HCT116 (cell line): ENCODE results near the gene PDE4A. TPM values are rescaled to one million over a fixed set of nuclear protein-coding genes. Genes with fewer than 3 reads are reported as not detected.

Experiments used
- ATAC-seq: fragments of 200-7000 bp; cut with Tn5 transposase; 2 replicates; pipeline ENCODE4 v1.9.1; 2020; ENCODE audit warnings: mild to moderate bottlenecking, moderate library complexity
- BruUV-seq: library from RNA; stranded (reverse); fragments of 400-500 nt; replicated peaks from 2 replicates; lab custom pipeline; 2021; lab: Mats Ljungman, UMichigan
- CTCF ChIA-PET: fragments of 300-600 bp; sonication (Branson Sonifier 250); formaldehyde crosslinking; loops from one replicate; lab custom pipeline; 2021; ENCODE audit warnings: antibody characterized with exemption; lab: Charles Lee
- POLR2A ChIA-PET: fragments of 300-600, 350-600 bp; sonication (Branson Sonifier 250); formaldehyde crosslinking; loops from one replicate; lab custom pipeline; 2021; ENCODE audit warnings: antibody characterized with exemption; lab: Charles Lee
- RAD21 ChIA-PET, 2 experiments: fragments of 300-600 bp; sonication (Branson Sonifier 250); formaldehyde crosslinking; loops; one replicate each; lab custom pipeline; 2023; ENCODE audit warnings: low total read pairs in 2 of 2; ENCODE audit not compliant: uncharacterized antibody in 2 of 2, unreplicated experiment in 2 of 2, low non-redundant PET in 1 of 2; lab: Charles Lee
- DNase-seq: peaks from one replicate; pipeline ENCODE4 v3.0.0-alpha.2; 2010; ENCODE audit warnings: low read depth, low spot score
- H2AFZ ChIP-seq: fragments of 200-600 bp; shearing (Covaris generic), sonication (generic); 2 replicates; pipeline ENCODE4 v1.6.1; 2017; ENCODE audit warnings: low read depth, mixed run types, mixed read lengths, antibody characterized with exemption, low read length; ENCODE audit not compliant: poor library complexity, severe bottlenecking
- H3K27ac ChIP-seq: 2 replicates; pipeline ENCODE4 v1.5.1; 2012; ENCODE audit warnings: low read depth, low read length
- H3K27me3 ChIP-seq: fragments of 200-600 bp; sonication (generic); 2 replicates; pipeline ENCODE4 v1.6.1; 2016; ENCODE audit warnings: mixed run types, low read length, mixed read lengths; ENCODE audit not compliant: insufficient read depth
- H3K36me3 ChIP-seq, 2 experiments: fragments of 200-500 bp in 1 of 2; fragments of 200-600 bp in 1 of 2; sonication (Bioruptor generic) in 1 of 2; sonication (generic) in 1 of 2; 2 replicates each; pipeline versions ENCODE4 v1.5.1 to v1.6.1; 2014 to 2016; ENCODE audit warnings: low read length in 2 of 2, inconsistent platforms in 1 of 2, mixed read lengths in 1 of 2, mixed run types in 1 of 2; ENCODE audit not compliant: insufficient read depth in 2 of 2, control insufficient read depth in 1 of 2
- H3K4me1 ChIP-seq, 2 experiments: fragments of 200-600 bp in 1 of 2; sonication (generic) in 1 of 2; 2 replicates each; pipeline versions ENCODE4 v1.5.1 to v1.6.1; 2012 to 2017; ENCODE audit warnings: low read length in 2 of 2, inconsistent platforms in 1 of 2, mild to moderate bottlenecking in 1 of 2, mixed read lengths in 1 of 2, mixed run types in 1 of 2, moderate library complexity in 1 of 2; ENCODE audit not compliant: insufficient read depth in 2 of 2, control insufficient read depth in 1 of 2
- H3K4me2 ChIP-seq: fragments of 200-600 bp; sonication (generic); 2 replicates; pipeline ENCODE4 v1.6.1; 2017; ENCODE audit warnings: mixed run types, low read length, mixed read lengths
- H3K4me3 ChIP-seq, 2 experiments: fragments of 200-600 bp in 1 of 2; sonication (generic) in 1 of 2; replicated peaks in 1 of 2; 2 replicates each; pipeline ENCODE4 v1.5.1; 2011 to 2016; ENCODE audit warnings: low read length in 2 of 2, control low read depth in 1 of 2, low read depth in 1 of 2, mild to moderate bottlenecking in 1 of 2, mixed read lengths in 1 of 2, mixed run types in 1 of 2
- H3K79me2 ChIP-seq: fragments of 200-600 bp; sonication (generic); 2 replicates; pipeline ENCODE4 v1.6.1; 2017; ENCODE audit warnings: mild to moderate bottlenecking, mixed run types, low read length, moderate library complexity, mixed read lengths; ENCODE audit not compliant: insufficient read depth
- H3K9ac ChIP-seq: fragments of 200-600 bp; sonication (generic); 2 replicates; pipeline ENCODE4 v1.6.1; 2016; ENCODE audit warnings: low read length, mixed read lengths
- H3K9me2 ChIP-seq: fragments of 200-600 bp; sonication (generic), shearing (Covaris generic); 2 replicates; pipeline ENCODE4 v1.6.1; 2017; ENCODE audit warnings: mixed run types, mild to moderate bottlenecking, moderate library complexity; ENCODE audit not compliant: insufficient read depth
- H3K9me3 ChIP-seq, 2 experiments: fragments of 200-500 bp in 1 of 2; fragments of 200-600 bp in 1 of 2; sonication (Bioruptor generic) in 1 of 2; sonication (generic) in 1 of 2; 2 replicates each; pipeline ENCODE4 v1.6.1; 2014 to 2017; ENCODE audit warnings: low read length in 2 of 2, mixed read lengths in 2 of 2, inconsistent platforms in 1 of 2, low read depth in 1 of 2, mild to moderate bottlenecking in 1 of 2, mixed run types in 1 of 2, moderate library complexity in 1 of 2; ENCODE audit not compliant: control insufficient read depth in 1 of 2, insufficient read depth in 1 of 2
- H4K20me1 ChIP-seq: fragments of 200-600 bp; sonication (generic), shearing (Covaris generic); 2 replicates; pipeline ENCODE4 v1.6.1; 2017; ENCODE audit warnings: mixed run types, mild to moderate bottlenecking, moderate library complexity; ENCODE audit not compliant: insufficient read depth
- CBX3 ChIP-seq: IDR thresholded peaks from 2 replicates; pipeline ENCODE4 v1.6.1; 2012; ENCODE audit warnings: low read depth
- CEBPB ChIP-seq: IDR thresholded peaks from 2 replicates; pipeline ENCODE4 v1.6.1; 2012; ENCODE audit warnings: low read depth
- EGR1 ChIP-seq: IDR thresholded peaks from 2 replicates; pipeline ENCODE4 v1.6.1; 2012; ENCODE audit warnings: low read depth
- ELF1 ChIP-seq: IDR thresholded peaks from 2 replicates; pipeline ENCODE4 v1.6.1; 2012; ENCODE audit warnings: low read depth, borderline replicate concordance
- EZH2phosphoT487 ChIP-seq: fragments of 200-600 bp; IDR thresholded peaks from 2 replicates; pipeline ENCODE4 v1.6.1; 2018; ENCODE audit warnings: antibody characterized with exemption, borderline replicate concordance
- FOSL1 ChIP-seq: IDR thresholded peaks from 2 replicates; pipeline ENCODE4 v1.6.1; 2012; ENCODE audit warnings: low read depth
- MAX ChIP-seq: IDR thresholded peaks from 2 replicates; pipeline ENCODE4 v1.6.1; 2012
- POLR2A ChIP-seq: IDR thresholded peaks from 2 replicates; pipeline ENCODE4 v1.7.0; 2011; ENCODE audit warnings: borderline replicate concordance; ENCODE audit not compliant: insufficient read depth, insufficient read length; ENCODE audit errors: extremely low read depth
- POLR2AphosphoS5 ChIP-seq: IDR thresholded peaks from 2 replicates; pipeline ENCODE4 v1.6.1; 2011; ENCODE audit warnings: mild to moderate bottlenecking, low read depth, low read length, moderate library complexity
- REST ChIP-seq: IDR thresholded peaks from 2 replicates; pipeline ENCODE4 v1.6.1; 2012; ENCODE audit warnings: low read depth
- SIN3A ChIP-seq: IDR thresholded peaks from 2 replicates; pipeline ENCODE4 v1.6.1; 2012; ENCODE audit warnings: low read depth
- SP1 ChIP-seq: IDR thresholded peaks from 2 replicates; pipeline ENCODE4 v1.6.1; 2012; ENCODE audit warnings: low read depth
- SRF ChIP-seq: IDR thresholded peaks from 2 replicates; pipeline ENCODE4 v1.6.1; 2012; ENCODE audit warnings: low read depth
- TCF7L2 ChIP-seq: IDR thresholded peaks from 2 replicates; pipeline ENCODE4 v1.7.0; 2011; ENCODE audit warnings: borderline replicate concordance, inconsistent platforms; ENCODE audit not compliant: insufficient read depth, insufficient read length; ENCODE audit errors: extremely low read depth
- YY1 ChIP-seq: IDR thresholded peaks from 2 replicates; pipeline ENCODE4 v1.6.1; 2011; ENCODE audit warnings: low read length, low read depth, moderate library complexity, mild to moderate bottlenecking; ENCODE audit not compliant: insufficient replicate concordance; ENCODE audit errors: extremely low read depth
- ZFX ChIP-seq: fragments of 450-650 bp; IDR thresholded peaks from 2 replicates; pipeline ENCODE4 v1.6.1; 2017
- ZNF274 ChIP-seq: fragments of 200-500 bp; sonication (Bioruptor generic); IDR thresholded peaks from 2 replicates; pipeline ENCODE4 v1.6.1; 2014; ENCODE audit warnings: mild to moderate bottlenecking, low read depth, low read length, inconsistent platforms
- intact Hi-C: fragments of 100-400 bp; cut with micrococcal nuclease; formaldehyde crosslinking; loops from 2 replicates; pipeline ENCODE4 v1.10.0; 2022
- total RNA-seq: library from RNA; stranded (reverse); gene quantifications from one replicate; pipeline ENCODE4 v1.2.1, GENCODE V29; 2021; ENCODE audit not compliant: unreplicated experiment
- TF ChIP-seq, protein P1 (sequence below): IDR thresholded peaks from 2 replicates; pipeline ENCODE4 v1.6.1; 2011; ENCODE audit warnings: mild to moderate bottlenecking, low read length, moderate library complexity; ENCODE audit not compliant: insufficient replicate concordance; ENCODE audit errors: extremely low read depth

PDE4A gene
- total RNA-seq, 1 experiment from 2014 or later, result 33.7 TPM

DNA sequence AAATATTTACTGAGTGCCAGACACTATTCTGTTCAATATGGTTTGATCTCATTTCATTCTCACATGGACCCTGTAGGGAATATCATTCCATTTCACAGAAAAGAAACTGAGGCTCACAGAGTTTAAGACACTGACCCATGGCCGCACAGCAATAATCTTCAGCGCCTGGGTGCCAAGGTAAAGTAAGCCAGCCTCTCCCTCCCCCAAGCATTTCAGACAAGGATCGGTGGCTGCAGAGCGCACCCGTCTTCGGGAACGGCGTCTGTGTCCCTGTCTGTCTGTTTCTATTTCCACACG is 4.3 kb upstream of the PDE4A start:
- H3K27me3 ChIP-seq, result no peaks in the 10 kb centered on the region
- H3K79me2 ChIP-seq, result peaks cover under 1% of the 10 kb centered on the region; the same call in 1 of the 2 replicates
- H3K36me3 ChIP-seq, result no peaks in the 10 kb centered on the region
- ChIA-PET CTCF (interaction anchor here (0.6 to 3.3 kb wide), 12 partner anchors 8 to 367 kb away, joined by 3 to 60 read pairs (median 6); partner anchors contain the start of genes CDC37, DNM2 and ICAM5), POLR2A (interaction anchor here (1.2 kb wide), 1 partner anchor 10 kb away, joined by 4 read pairs; no protein-coding TSS in a partner anchor), RAD21 (no interaction called here)
- peaks cover 20 to 50% of the 10 kb centered on the region in 2 experiments for H3K4me1 ChIP-seq
- TF ChIP-seq YY1 (no peak), FOSL1 (no peak), TCF7L2 (no peak), POLR2A (no peak), EGR1 (no peak), EZH2phosphoT487 (no peak), ELF1 (no peak), CEBPB (no peak), MAX (no peak), SIN3A (no peak), SP1 (no peak), CBX3 (no peak), ZFX (no peak), POLR2AphosphoS5 (no peak), ZNF274 (no peak), REST (no peak), SRF (no peak)
- TF ChIP-seq, protein P1, sequence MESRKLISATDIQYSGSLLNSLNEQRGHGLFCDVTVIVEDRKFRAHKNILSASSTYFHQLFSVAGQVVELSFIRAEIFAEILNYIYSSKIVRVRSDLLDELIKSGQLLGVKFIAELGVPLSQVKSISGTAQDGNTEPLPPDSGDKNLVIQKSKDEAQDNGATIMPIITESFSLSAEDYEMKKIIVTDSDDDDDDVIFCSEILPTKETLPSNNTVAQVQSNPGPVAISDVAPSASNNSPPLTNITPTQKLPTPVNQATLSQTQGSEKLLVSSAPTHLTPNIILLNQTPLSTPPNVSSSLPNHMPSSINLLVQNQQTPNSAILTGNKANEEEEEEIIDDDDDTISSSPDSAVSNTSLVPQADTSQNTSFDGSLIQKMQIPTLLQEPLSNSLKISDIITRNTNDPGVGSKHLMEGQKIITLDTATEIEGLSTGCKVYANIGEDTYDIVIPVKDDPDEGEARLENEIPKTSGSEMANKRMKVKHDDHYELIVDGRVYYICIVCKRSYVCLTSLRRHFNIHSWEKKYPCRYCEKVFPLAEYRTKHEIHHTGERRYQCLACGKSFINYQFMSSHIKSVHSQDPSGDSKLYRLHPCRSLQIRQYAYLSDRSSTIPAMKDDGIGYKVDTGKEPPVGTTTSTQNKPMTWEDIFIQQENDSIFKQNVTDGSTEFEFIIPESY, result no peak
- peak overlapping the region; percentile 51 to 58 for H3K4me3 ChIP-seq
- no peaks in the 10 kb centered on the region for H3K9me2 ChIP-seq
- DNase-seq (no peak), ATAC-seq (no peak)
- H3K9ac ChIP-seq, result peak overlapping the region; percentile 67
- intact Hi-C loops, result no loop called here
- peak overlapping the region; percentile 25 for H2AFZ ChIP-seq
- H3K9me3 ChIP-seq, result no peaks in the 10 kb centered on the region
- no peaks in the 10 kb centered on the region for H4K20me1 ChIP-seq
- H3K27ac ChIP-seq, result peak overlapping the region; percentile 89
- H3K4me2 ChIP-seq, result peak overlapping the region; percentile 74
- BruUV-seq, result no TSS peak
